HCT116 (cell line): ENCODE measurements around the gene KRT2. TPM values are rescaled to one million over a fixed set of nuclear protein-coding genes. Genes with fewer than 3 reads are reported as not detected.

Experiments used
- ATAC-seq: fragments of 200-7000 bp; cut with Tn5 transposase; 2 replicates; pipeline ENCODE4 v1.9.1; 2020; ENCODE audit warnings: mild to moderate bottlenecking, moderate library complexity
- BruUV-seq: library from RNA; stranded (reverse); fragments of 400-500 nt; replicated peaks from 2 replicates; lab custom pipeline; 2021; lab: Mats Ljungman, UMichigan
- CTCF ChIA-PET: fragments of 300-600 bp; sonication (Branson Sonifier 250); formaldehyde crosslinking; loops from one replicate; lab custom pipeline; 2021; ENCODE audit warnings: antibody characterized with exemption; lab: Charles Lee
- POLR2A ChIA-PET: fragments of 300-600, 350-600 bp; sonication (Branson Sonifier 250); formaldehyde crosslinking; loops from one replicate; lab custom pipeline; 2021; ENCODE audit warnings: antibody characterized with exemption; lab: Charles Lee
- RAD21 ChIA-PET, 2 experiments: fragments of 300-600 bp; sonication (Branson Sonifier 250); formaldehyde crosslinking; loops; one replicate each; lab custom pipeline; 2023; ENCODE audit warnings: low total read pairs in 2 of 2; ENCODE audit not compliant: uncharacterized antibody in 2 of 2, unreplicated experiment in 2 of 2, low non-redundant PET in 1 of 2; lab: Charles Lee
- DNase-seq: peaks from one replicate; pipeline ENCODE4 v3.0.0-alpha.2; 2010; ENCODE audit warnings: low read depth, low spot score
- H2AFZ ChIP-seq: fragments of 200-600 bp; shearing (Covaris generic), sonication (generic); 2 replicates; pipeline ENCODE4 v1.6.1; 2017; ENCODE audit warnings: low read depth, mixed run types, mixed read lengths, antibody characterized with exemption, low read length; ENCODE audit not compliant: poor library complexity, severe bottlenecking
- H3K27ac ChIP-seq: 2 replicates; pipeline ENCODE4 v1.5.1; 2012; ENCODE audit warnings: low read depth, low read length
- H3K27me3 ChIP-seq: fragments of 200-600 bp; sonication (generic); 2 replicates; pipeline ENCODE4 v1.6.1; 2016; ENCODE audit warnings: mixed run types, low read length, mixed read lengths; ENCODE audit not compliant: insufficient read depth
- H3K36me3 ChIP-seq, 2 experiments: fragments of 200-500 bp in 1 of 2; fragments of 200-600 bp in 1 of 2; sonication (Bioruptor generic) in 1 of 2; sonication (generic) in 1 of 2; 2 replicates each; pipeline versions ENCODE4 v1.5.1 to v1.6.1; 2014 to 2016; ENCODE audit warnings: low read length in 2 of 2, inconsistent platforms in 1 of 2, mixed read lengths in 1 of 2, mixed run types in 1 of 2; ENCODE audit not compliant: insufficient read depth in 2 of 2, control insufficient read depth in 1 of 2
- H3K4me1 ChIP-seq, 2 experiments: fragments of 200-600 bp in 1 of 2; sonication (generic) in 1 of 2; 2 replicates each; pipeline versions ENCODE4 v1.5.1 to v1.6.1; 2012 to 2017; ENCODE audit warnings: low read length in 2 of 2, inconsistent platforms in 1 of 2, mild to moderate bottlenecking in 1 of 2, mixed read lengths in 1 of 2, mixed run types in 1 of 2, moderate library complexity in 1 of 2; ENCODE audit not compliant: insufficient read depth in 2 of 2, control insufficient read depth in 1 of 2
- H3K4me2 ChIP-seq: fragments of 200-600 bp; sonication (generic); 2 replicates; pipeline ENCODE4 v1.6.1; 2017; ENCODE audit warnings: mixed run types, low read length, mixed read lengths
- H3K4me3 ChIP-seq, 2 experiments: fragments of 200-600 bp in 1 of 2; sonication (generic) in 1 of 2; replicated peaks in 1 of 2; 2 replicates each; pipeline ENCODE4 v1.5.1; 2011 to 2016; ENCODE audit warnings: low read length in 2 of 2, control low read depth in 1 of 2, low read depth in 1 of 2, mild to moderate bottlenecking in 1 of 2, mixed read lengths in 1 of 2, mixed run types in 1 of 2
- H3K79me2 ChIP-seq: fragments of 200-600 bp; sonication (generic); 2 replicates; pipeline ENCODE4 v1.6.1; 2017; ENCODE audit warnings: mild to moderate bottlenecking, mixed run types, low read length, moderate library complexity, mixed read lengths; ENCODE audit not compliant: insufficient read depth
- H3K9ac ChIP-seq: fragments of 200-600 bp; sonication (generic); 2 replicates; pipeline ENCODE4 v1.6.1; 2016; ENCODE audit warnings: low read length, mixed read lengths
- H3K9me2 ChIP-seq: fragments of 200-600 bp; sonication (generic), shearing (Covaris generic); 2 replicates; pipeline ENCODE4 v1.6.1; 2017; ENCODE audit warnings: mixed run types, mild to moderate bottlenecking, moderate library complexity; ENCODE audit not compliant: insufficient read depth
- H3K9me3 ChIP-seq, 2 experiments: fragments of 200-500 bp in 1 of 2; fragments of 200-600 bp in 1 of 2; sonication (Bioruptor generic) in 1 of 2; sonication (generic) in 1 of 2; 2 replicates each; pipeline ENCODE4 v1.6.1; 2014 to 2017; ENCODE audit warnings: low read length in 2 of 2, mixed read lengths in 2 of 2, inconsistent platforms in 1 of 2, low read depth in 1 of 2, mild to moderate bottlenecking in 1 of 2, mixed run types in 1 of 2, moderate library complexity in 1 of 2; ENCODE audit not compliant: control insufficient read depth in 1 of 2, insufficient read depth in 1 of 2
- H4K20me1 ChIP-seq: fragments of 200-600 bp; sonication (generic), shearing (Covaris generic); 2 replicates; pipeline ENCODE4 v1.6.1; 2017; ENCODE audit warnings: mixed run types, mild to moderate bottlenecking, moderate library complexity; ENCODE audit not compliant: insufficient read depth
- CBX3 ChIP-seq: IDR thresholded peaks from 2 replicates; pipeline ENCODE4 v1.6.1; 2012; ENCODE audit warnings: low read depth
- CEBPB ChIP-seq: IDR thresholded peaks from 2 replicates; pipeline ENCODE4 v1.6.1; 2012; ENCODE audit warnings: low read depth
- JUND ChIP-seq: IDR thresholded peaks from 2 replicates; pipeline ENCODE4 v1.6.1; 2012
- POLR2AphosphoS5 ChIP-seq: IDR thresholded peaks from 2 replicates; pipeline ENCODE4 v1.6.1; 2011; ENCODE audit warnings: mild to moderate bottlenecking, low read depth, low read length, moderate library complexity
- SIN3A ChIP-seq: IDR thresholded peaks from 2 replicates; pipeline ENCODE4 v1.6.1; 2012; ENCODE audit warnings: low read depth
- SP1 ChIP-seq: IDR thresholded peaks from 2 replicates; pipeline ENCODE4 v1.6.1; 2012; ENCODE audit warnings: low read depth
- ZFX ChIP-seq: fragments of 450-650 bp; IDR thresholded peaks from 2 replicates; pipeline ENCODE4 v1.6.1; 2017
- intact Hi-C: fragments of 100-400 bp; cut with micrococcal nuclease; formaldehyde crosslinking; loops from 2 replicates; pipeline ENCODE4 v1.10.0; 2022
- total RNA-seq: library from RNA; stranded (reverse); gene quantifications from one replicate; pipeline ENCODE4 v1.2.1, GENCODE V29; 2021; ENCODE audit not compliant: unreplicated experiment

KRT2 gene
- total RNA-seq, 1 experiment from 2014 or later = not detected

DNA sequence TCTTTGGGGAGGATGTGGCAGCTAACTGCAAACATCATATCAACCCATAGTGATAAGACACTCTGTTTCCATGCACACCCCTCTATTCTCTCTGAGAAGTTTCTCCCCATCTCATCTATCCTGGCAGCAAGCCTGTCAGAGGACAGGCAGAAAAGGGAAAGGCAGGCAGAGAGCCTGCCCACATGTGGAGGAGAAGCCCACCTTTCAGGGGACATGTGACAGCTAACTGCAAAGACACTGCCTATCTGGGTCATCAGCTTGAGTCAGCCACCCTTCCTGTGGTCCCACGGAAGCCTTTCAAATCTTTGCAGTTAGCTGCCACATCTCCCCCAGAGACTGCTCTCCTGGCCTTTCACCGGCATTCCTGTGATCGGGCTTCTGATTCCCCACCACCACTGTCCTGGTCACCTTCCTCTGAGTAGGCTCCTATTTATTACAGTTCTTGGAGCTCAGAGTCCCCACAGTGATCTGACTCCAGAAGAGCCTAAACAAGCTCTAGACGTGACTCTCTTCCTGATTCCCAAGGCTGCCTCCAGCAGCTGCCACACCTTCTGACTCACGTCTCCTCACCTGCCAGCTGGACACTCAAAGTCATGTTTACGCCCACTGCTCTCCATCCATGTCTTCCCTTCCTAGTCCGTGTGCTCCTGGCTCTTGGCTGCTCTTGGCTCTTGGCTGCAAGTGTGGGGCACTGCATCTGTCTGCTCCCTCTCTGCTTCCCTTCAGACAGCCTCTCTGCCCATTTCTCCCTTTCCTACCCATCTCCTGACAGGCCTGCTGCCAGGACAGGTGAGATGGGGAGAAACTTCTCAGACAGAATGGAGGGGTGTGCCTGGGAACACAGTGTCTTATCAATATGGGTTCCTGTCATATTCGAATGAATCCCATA is 35.7 kb upstream of the KRT2 start:
- intact Hi-C loops = no loop called here
- BruUV-seq = no TSS peak
- peak overlapping the region; percentile 75 for H3K4me2 ChIP-seq
- ATAC-seq = peak; percentile 82
- H3K4me1 ChIP-seq = peaks cover 2 to 17% of the 10 kb centered on the region in 2 experiments; a peak in 3 of 4 replicates
- no peaks in the 10 kb centered on the region for H3K27me3 ChIP-seq
- ChIA-PET CTCF (interaction anchor here (0.8 to 1.6 kb wide), 2 partner anchors 178 to 192 kb away, joined by 3 read pairs; no protein-coding TSS in a partner anchor), RAD21 (no interaction called here), POLR2A (no interaction called here)
- peak overlapping the region in 1 of 2 experiments; percentile 22; a peak in 1 of 4 replicates for H3K4me3 ChIP-seq
- no peaks in the 10 kb centered on the region for H3K36me3 ChIP-seq
- no peaks in the 10 kb centered on the region for H3K9me3 ChIP-seq
- no peaks in the 10 kb centered on the region for H4K20me1 ChIP-seq
- TF ChIP-seq JUND = peak; percentile 39; the same call in 1 of the 2 replicates
- TF ChIP-seq CBX3 = no peak
- no peak for TF ChIP-seq ZFX
- no peak for TF ChIP-seq POLR2AphosphoS5
- no peak for TF ChIP-seq SIN3A
- TF ChIP-seq CEBPB = no peak
- no peak overlapping the region for H3K27ac ChIP-seq
- no peak overlapping the region for H3K9ac ChIP-seq
- peak; percentile 12 for DNase-seq
- H3K79me2 ChIP-seq = no peaks in the 10 kb centered on the region
- H2AFZ ChIP-seq = peak overlapping the region; percentile 10
- no peaks in the 10 kb centered on the region for H3K9me2 ChIP-seq

GRCh38 chr12:52686756-52687487 is 34.9 kb upstream of the KRT2 start:
- Histone ChIP-seq H3K9me2 (no peaks in the 10 kb centered on the region), H3K27ac (no peak overlapping the region), H3K4me3 (no peak overlapping the region), H3K9ac (no peak overlapping the region), H3K79me2 (no peaks in the 10 kb centered on the region), H3K4me1 (peaks cover 2 to 17% of the 10 kb centered on the region in 2 experiments; a peak in 3 of 4 replicates), H4K20me1 (no peaks in the 10 kb centered on the region), H3K27me3 (no peaks in the 10 kb centered on the region), H2AFZ (no peak overlapping the region), H3K9me3 (no peaks in the 10 kb centered on the region), H3K36me3 (no peaks in the 10 kb centered on the region), H3K4me2 (peak overlapping the region; percentile 75)
- DNase-seq = no peak
- intact Hi-C loops = no loop called here
- BruUV-seq = no TSS peak
- TF ChIP-seq ZFX (no peak), SP1 (0 out of 2 replicates have a peak, but pooled peaks have one; percentile 8)
- ATAC-seq = no peak
- POLR2A ChIA-PET = no interaction called here
- RAD21 ChIA-PET = no interaction called here
- CTCF ChIA-PET = interaction anchor here (0.8 to 1.6 kb wide), 2 partner anchors 179 to 192 kb away, joined by 3 read pairs; no protein-coding TSS in a partner anchor
